Brain pericyte (primary cell): ENCODE measurements around the gene HPCAL1.

Source experiments
- DNase-seq: peaks from one replicate; pipeline ENCODE4 v3.0.0-alpha.2; 2012; ENCODE audit warnings: low read depth, low spot score

Gene HPCAL1

DNA sequence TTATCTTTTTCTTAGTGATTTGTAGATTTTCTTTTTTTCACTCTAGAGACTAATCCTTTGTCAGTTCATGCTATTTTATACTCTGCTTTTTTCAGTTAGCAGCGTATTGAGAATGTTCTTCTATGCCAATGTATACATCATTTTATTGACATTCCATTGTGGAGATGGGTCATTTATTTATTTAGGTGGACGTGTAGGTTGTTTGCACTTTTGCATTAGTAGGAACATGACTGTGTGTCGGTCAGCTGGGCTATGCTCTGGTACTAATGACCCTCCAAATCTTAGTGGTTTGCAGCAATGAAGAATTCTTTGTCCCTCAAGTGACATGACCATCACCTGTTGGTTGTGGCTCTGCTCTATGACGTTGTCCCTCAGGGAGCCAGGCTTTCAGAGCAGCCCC, 33.6 kb downstream of the HPCAL1 start:
- DNase-seq, result no peak

DNA sequence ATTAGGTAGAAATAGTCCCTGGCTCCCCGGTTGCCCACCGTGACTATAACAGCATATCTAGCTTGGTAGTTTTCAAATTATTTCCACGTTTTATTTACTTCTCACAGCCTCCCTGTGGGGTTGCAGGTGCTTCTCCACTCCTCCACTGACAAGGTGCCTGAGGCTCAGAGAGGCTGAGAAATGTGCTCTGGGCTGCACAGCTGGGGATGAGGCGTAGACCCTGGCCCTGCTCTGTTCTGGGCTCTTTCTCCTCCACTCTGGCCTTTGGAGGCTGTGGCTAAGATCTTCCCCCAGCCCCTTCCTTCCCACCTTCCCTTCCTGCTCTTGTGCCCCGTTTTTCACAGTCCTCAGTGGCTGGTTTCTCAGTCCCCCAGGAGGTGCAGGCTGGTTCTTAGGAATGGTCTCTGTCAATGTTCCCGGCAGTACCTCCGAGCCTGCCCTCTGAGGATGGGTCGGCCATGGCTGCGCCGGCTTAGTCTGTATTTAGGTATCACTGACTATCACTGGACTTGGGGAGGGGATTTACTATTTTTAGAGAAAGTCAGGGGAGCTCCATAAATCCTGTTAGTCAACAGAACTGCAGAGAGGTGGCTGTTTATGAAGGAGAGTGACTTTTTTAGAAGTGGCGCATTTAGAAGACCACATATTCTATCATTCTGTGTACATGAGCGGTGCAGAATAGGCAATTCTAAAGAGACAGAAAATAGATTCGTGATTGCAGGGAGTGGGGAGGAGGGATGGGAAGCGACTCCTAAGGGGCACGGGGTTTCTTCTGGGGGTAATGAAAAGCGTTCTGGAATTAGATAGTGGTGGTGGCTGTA, 35.0 kb downstream of the HPCAL1 start:
- no peak for DNase-seq

DNA sequence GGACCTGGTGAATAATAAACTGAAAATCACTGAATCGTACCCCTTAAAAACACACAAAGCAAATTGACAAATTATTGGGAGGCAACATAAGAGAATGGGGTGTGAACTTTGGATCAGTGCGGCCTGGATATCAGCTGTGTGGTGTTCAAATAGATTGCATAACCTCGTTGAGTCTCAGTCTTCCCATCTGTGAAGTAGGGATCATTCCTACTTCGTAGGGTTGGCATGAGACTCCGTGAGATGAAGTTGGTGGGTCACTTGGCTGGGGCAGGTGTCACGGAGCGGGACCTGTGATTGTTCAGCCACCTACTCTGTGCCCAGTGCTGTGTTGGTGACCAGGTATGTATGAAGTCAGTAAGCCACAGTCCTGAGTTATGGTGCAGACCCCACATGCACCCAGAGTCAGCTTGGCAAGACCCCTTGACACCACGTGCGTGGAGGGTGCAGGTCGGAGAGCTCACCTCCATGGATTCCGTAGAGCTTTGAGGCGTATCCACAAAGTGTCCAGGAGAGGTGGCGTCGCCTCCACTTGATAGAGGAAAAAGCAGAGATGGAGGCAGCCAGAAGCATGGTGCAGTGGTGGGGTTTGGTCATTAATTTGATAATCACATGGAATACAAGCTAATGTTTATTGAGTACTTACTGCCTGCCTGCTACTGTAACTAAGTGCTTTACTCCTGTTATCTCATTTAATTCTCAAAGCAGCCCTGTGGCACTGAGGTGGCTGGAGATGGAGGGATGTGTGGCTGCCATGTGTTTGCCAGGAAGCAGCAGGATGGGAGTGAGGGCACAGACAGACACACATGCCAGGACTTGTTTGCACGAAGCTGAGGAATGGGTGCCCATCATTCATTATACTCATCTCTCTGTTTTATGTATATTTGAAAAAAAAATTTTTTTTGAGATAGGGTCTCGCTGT, 35.8 kb downstream of the HPCAL1 start:
- no peak for DNase-seq

- no peak for DNase-seq
These were observed 37.2 kb downstream of the HPCAL1 start for GRCh38 chr2:10339647-10340592.

DNA sequence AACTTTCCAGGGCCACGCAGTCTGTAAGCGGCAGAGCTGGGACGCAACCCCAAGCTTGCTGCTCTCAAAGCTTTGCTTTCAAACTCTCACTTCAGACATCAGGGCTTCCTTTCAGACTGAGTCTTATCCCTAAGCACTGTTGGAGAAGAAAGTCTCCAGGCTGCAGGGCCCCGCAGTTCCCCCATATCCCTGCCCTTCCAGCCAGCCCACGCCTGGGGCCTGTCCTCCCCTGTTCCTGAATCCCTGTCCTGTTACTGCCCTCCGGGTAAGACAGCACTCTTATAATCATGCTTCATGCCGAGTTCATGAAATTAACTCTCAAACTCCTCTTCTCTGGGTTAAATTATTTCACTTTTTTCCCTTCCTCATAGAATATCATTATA, 37.9 kb downstream of the HPCAL1 start:
- DNase-seq, result no peak

- DNase-seq, result no peak
These were observed 38.5 kb downstream of the HPCAL1 start for GRCh38 chr2:10341193-10341592.

- DNase-seq, result no peak
These were observed 39.7 kb downstream of the HPCAL1 start for GRCh38 chr2:10342245-10342951.

DNA sequence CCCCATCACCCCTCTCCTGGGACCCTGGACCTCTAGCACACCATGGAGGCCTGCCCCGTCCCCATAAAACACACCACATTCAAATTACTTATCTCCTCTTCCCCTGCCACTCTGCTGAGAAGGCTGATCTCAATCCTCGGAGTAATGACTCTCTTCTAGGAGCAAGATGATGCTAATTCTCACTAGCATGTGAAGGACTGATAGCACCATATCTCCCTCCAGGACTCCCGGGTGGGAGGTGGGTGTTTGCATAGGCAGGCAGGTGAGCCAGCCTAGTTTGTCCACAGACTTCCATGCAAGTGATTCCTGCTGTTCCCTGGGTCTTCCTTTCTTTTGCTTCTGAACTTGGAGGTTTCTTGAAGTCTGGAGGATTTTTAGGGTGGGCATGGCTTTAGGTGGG, 40.5 kb downstream of the HPCAL1 start:
- no peak for DNase-seq

GRCh38 chr2:10343658-10344057, 41.0 kb downstream of the HPCAL1 start:
- no peak for DNase-seq

- no peak for DNase-seq
These were observed 41.7 kb downstream of the HPCAL1 start for GRCh38 chr2:10344105-10345066.

DNA sequence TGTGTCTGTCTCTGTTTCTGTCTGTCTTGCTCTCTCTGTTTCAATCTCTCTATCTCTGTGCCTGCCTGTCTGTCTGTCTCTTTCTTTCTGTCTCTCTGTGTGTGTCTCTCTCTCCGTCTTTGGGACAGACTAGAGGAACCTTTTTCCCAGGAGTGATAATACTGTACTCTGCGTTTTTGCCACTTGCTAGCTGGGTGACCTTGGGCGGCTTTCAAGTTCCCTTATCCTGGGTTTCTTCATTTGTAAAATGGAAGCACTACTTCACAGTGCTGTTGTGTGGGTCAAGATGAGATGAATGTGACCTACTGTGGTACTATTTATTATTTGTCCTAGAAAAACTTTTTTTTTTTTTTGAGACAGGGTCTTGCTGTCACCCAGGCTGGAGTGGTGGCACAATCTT, 42.4 kb downstream of the HPCAL1 start:
- DNase-seq, result no peak

DNA sequence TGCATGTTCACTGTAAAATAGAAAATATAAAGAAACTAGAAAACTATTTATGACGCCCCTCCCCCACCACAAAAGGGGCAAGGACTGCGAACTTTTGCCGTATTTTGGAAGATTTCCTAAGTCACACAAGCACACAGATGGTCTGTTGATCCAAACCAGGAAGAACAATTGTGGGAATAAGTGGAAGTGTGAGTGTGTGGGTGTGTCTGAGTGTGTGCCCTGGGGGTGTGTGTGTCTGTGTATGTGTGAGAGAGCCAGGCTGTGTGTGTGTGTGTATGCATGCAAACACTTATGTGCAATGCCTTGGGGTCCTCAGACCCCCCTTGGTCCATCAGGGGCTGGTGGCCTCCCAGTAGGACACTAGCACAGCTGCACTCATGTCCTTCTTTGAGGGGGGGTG, 43.1 kb downstream of the HPCAL1 start:
- no peak for DNase-seq

- DNase-seq, result no peak
These were observed 44.3 kb downstream of the HPCAL1 start for GRCh38 chr2:10346929-10347561.

- DNase-seq, result no peak
These were observed 44.9 kb downstream of the HPCAL1 start for GRCh38 chr2:10347562-10347948.

GRCh38 chr2:10348891-10349290, 46.2 kb downstream of the HPCAL1 start:
- no peak for DNase-seq

DNA sequence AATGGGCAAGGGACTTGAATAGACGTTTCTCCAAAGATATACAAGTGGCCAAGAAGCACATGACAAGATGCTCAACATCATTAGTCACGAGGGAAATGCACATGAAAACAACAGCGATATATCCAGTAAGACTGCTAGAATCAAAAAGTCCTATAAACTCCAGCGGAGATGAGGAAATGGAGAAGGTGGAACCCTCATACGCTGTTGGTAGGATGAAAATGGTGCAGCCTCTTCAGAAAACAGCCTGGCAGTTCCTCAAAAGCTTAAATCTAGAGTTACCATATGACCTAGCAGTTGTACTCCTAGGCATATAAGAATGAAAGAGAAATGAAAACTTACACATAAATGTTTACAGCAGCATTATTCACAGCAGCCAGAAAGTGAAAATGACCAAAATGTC, 48.1 kb downstream of the HPCAL1 start:
- DNase-seq, result no peak

DNA sequence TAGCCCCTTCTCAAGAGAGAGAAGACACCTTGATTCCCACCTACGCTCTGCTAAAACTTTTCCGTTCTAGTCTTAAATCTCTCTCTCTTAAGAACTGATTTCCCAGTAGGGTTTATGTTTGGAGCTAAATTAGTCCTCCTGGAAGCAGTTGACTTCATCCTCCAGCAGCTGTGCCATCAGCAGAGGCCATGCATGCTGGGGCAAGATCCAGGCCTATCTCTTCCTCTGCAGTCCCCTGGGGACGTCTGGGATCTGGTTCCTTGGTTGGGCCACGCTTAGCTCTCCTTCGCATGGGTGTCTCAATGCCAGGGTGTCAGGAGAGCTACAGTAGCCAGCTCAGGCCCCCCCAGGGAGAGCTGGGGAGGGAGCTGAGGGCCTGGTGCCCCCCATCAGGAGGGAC, 49.7 kb downstream of the HPCAL1 start:
- DNase-seq, result no peak

DNA sequence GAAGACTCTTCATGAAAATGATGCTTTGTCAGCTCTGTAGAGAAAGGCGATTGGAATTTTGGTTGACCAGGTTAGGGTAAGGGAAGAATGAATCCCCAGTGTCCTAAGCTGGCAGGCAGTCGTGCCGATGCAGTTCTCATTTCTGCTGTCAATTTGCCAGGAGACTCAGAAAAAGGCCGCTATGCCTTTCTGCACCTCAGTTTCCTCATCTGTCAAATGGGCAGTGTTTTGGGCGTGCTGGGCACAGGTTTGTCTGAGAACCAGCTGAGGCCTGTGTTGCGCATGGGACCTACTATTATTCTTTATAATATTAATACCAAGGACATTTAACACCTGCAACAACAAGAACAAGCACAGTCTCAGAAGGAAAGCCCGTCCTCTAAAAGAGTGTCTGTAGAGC, 50.3 kb downstream of the HPCAL1 start:
- DNase-seq, result no peak

- no peak for DNase-seq
These were observed 51.2 kb downstream of the HPCAL1 start for GRCh38 chr2:10353931-10354330.
